ENCODE data around the gene KBTBD2.

DNA sequence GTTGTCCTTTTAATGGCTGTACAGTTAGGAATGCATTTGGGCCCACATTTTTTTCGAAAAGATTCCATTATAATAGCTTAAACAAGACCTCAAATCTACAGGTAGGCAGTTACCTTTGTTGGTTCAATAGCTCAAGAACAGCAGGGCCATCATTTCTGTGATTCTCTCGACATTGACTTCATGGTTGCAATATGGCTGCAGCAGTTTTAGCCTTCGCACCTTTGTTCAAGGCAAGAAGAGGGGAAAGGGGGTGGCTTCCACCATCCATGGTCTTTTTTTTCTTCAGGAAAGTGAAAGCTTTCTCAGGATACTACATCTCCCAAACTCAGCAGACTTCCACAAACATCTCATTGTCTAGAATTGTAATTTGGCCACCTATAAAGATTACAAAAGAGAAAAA lies 2.2 kb upstream of the KBTBD2 start:
- TF ChIP-seq, protein P1, sequence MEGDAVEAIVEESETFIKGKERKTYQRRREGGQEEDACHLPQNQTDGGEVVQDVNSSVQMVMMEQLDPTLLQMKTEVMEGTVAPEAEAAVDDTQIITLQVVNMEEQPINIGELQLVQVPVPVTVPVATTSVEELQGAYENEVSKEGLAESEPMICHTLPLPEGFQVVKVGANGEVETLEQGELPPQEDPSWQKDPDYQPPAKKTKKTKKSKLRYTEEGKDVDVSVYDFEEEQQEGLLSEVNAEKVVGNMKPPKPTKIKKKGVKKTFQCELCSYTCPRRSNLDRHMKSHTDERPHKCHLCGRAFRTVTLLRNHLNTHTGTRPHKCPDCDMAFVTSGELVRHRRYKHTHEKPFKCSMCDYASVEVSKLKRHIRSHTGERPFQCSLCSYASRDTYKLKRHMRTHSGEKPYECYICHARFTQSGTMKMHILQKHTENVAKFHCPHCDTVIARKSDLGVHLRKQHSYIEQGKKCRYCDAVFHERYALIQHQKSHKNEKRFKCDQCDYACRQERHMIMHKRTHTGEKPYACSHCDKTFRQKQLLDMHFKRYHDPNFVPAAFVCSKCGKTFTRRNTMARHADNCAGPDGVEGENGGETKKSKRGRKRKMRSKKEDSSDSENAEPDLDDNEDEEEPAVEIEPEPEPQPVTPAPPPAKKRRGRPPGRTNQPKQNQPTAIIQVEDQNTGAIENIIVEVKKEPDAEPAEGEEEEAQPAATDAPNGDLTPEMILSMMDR (IDR thresholded peaks at IDR 0.05) = no peak
- TF ChIP-seq POLR2A (IDR thresholded peaks at IDR 0.05) = no peak
